ENCODE measurements around the gene PRIMA1. TPM values are rescaled to one million over a fixed set of nuclear protein-coding genes. Genes with fewer than 3 reads are reported as not detected.

The PRIMA1 gene
- total and polyA plus RNA-seq, 2 experiments from 2014 or later, result 2.1 to 3.5 TPM

GRCh38 chr14:93720076-93720815 lies 68.0 kb downstream of the PRIMA1 start:
- Histone ChIP-seq H3K9me2 (ENCODE audit: insufficient read depth) (no peaks in the 10 kb centered on the region), H3K79me2 (replicated peaks; ENCODE audit: insufficient read depth) (no peaks in the 10 kb centered on the region), H3K27me3 (ENCODE audit: insufficient read depth) (no peaks in the 10 kb centered on the region), H2AFZ (no peak overlapping the region), H3K4me3 (no peak overlapping the region), H3K27ac (ENCODE audit: low read depth) (no peak overlapping the region), H3F3A (replicated peaks; ENCODE audit: low read depth) (no peaks in the 10 kb centered on the region), H3K4me1 (ENCODE audit: insufficient read depth) (no peaks in the 10 kb centered on the region), H3K36me3 (ENCODE audit: insufficient read depth) (no peaks in the 10 kb centered on the region), H4K20me1 (replicated peaks; ENCODE audit: insufficient read depth) (no peaks in the 10 kb centered on the region), H3K4me2 (no peak overlapping the region)
- TF ChIP-seq JUNB (IDR thresholded peaks at IDR 0.05; ENCODE audit: unreplicated experiment), result no peak
- no peak for TF ChIP-seq ZNF114 (CRISPR knock-in tag; IDR thresholded peaks at IDR 0.05)
- no peak for TF ChIP-seq REST (IDR thresholded peaks at IDR 0.05; ENCODE audit: unreplicated experiment)
- no peak for TF ChIP-seq ZNF462 (CRISPR knock-in tag; IDR thresholded peaks at IDR 0.05)
- TF ChIP-seq CREB1 (CRISPR knock-in tag; IDR thresholded peaks at IDR 0.05; ENCODE audit: low read depth), result no peak
- no peak for TF ChIP-seq EZH2 (IDR thresholded peaks at IDR 0.05; ENCODE audit: low read depth, unreplicated experiment)
- TF ChIP-seq ETS1 (IDR thresholded peaks at IDR 0.05), result no peak
- TF ChIP-seq EZH2phosphoT487 (IDR thresholded peaks at IDR 0.05; ENCODE audit: unreplicated experiment), result no peak
- TF ChIP-seq STAT1 (IDR thresholded peaks at IDR 0.05; ENCODE audit: unreplicated experiment), result no peak
- no peak for TF ChIP-seq ZNF331 (CRISPR knock-in tag; IDR thresholded peaks at IDR 0.05; ENCODE audit: low read depth)
- no peak for TF ChIP-seq POLR2AphosphoS5 (IDR thresholded peaks at IDR 0.05; ENCODE audit: low read depth)
- TF ChIP-seq CTCF (conservative IDR thresholded peaks at IDR 0.05; ENCODE audit: low read depth in 2 of 2), result no peak
- no peak for TF ChIP-seq NANOG (IDR thresholded peaks at IDR 0.05; ENCODE audit: borderline replicate concordance)
- ATAC-seq (no peak), DNase-seq (ENCODE audit: low spot score) (no peak)
- no peaks in the 10 kb centered on the region for H3K9me3 Mint-ChIP-seq
- H3K4me1 Mint-ChIP-seq, result peaks cover 9% of the 10 kb centered on the region; the same call in 2 of the 3 replicates
- peaks cover 1% of the 10 kb centered on the region for H3K27me3 Mint-ChIP-seq (ENCODE audit: insufficient read depth, low read depth, poor library complexity)
- H3K27ac Mint-ChIP-seq, result no peak overlapping the region
- H3K4me3 Mint-ChIP-seq, result no peak overlapping the region
- no peaks in the 10 kb centered on the region; the same call in 2 of the 3 replicates for H3K36me3 Mint-ChIP-seq (ENCODE audit: low read depth)

Data from GM23338 (cell line).